H54 (cell line): Measurements from ENCODE around the gene TNNI2.
"Not testable (repeated sequence)": the region's sequence is repeated elsewhere in the genome, so short reads cannot be mapped to it uniquely, and the experiment has no call there.

ENCODE experiments used
- DNase-seq: peaks from one replicate; pipeline ENCODE4 v3.0.0; 2011; ENCODE audit warnings: low spot score, mixed read lengths; ENCODE audit not compliant: insufficient read length
- FAIRE-seq: peaks from 3 replicates; lab custom pipeline; 2011; peaks lifted over from hg19 to GRCh38; lab: Jason Lieb, UNC
- POLR2A ChIP-seq: IDR thresholded peaks from 2 replicates; pipeline ENCODE4 v1.6.1; 2011; ENCODE audit warnings: low read depth, mild to moderate bottlenecking, low read length

TNNI2 gene

GRCh38 chr11:1878137-1879031 lies 39.6 kb downstream of the TNNI2 start:
- DNase-seq (no peak), FAIRE-seq (no peak)
- TF ChIP-seq POLR2A = no peak

- DNase-seq (no peak), FAIRE-seq (no peak)
- no peak for TF ChIP-seq POLR2A
Measured at GRCh38 chr11:1879342-1879940, 40.7 kb downstream of the TNNI2 start.

GRCh38 chr11:1879941-1880720 lies 41.4 kb downstream of the TNNI2 start:
- no peak for TF ChIP-seq POLR2A
- no peak for DNase-seq
- FAIRE-seq = no peak

- no peak for DNase-seq
Measured at GRCh38 chr11:1880746-1881441, 42.1 kb downstream of the TNNI2 start.

GRCh38 chr11:1881442-1882264 lies 42.9 kb downstream of the TNNI2 start:
- no peak for FAIRE-seq
- DNase-seq = no peak
- TF ChIP-seq POLR2A = no peak

More at GRCh38 chr11:1880746-1881441, 42.1 kb downstream of the TNNI2 start:
- no peak for FAIRE-seq
- TF ChIP-seq POLR2A = no peak

- peak; percentile 95 for DNase-seq
- TF ChIP-seq POLR2A = no peak
- FAIRE-seq = no peak
Measured at GRCh38 chr11:1882265-1883238, 43.8 kb downstream of the TNNI2 start.

- FAIRE-seq = no peak
Measured at GRCh38 chr11:1883346-1884302, 44.8 kb downstream of the TNNI2 start.

GRCh38 chr11:1884303-1884700 lies 45.5 kb downstream of the TNNI2 start:
- FAIRE-seq = no peak
- no peak for DNase-seq
- TF ChIP-seq POLR2A = no peak

More at GRCh38 chr11:1883346-1884302, 44.8 kb downstream of the TNNI2 start:
- DNase-seq = no peak
- no peak for TF ChIP-seq POLR2A

- not testable (repeated sequence) for FAIRE-seq, DNase-seq
Measured at GRCh38 chr11:1886551-1886950, 47.8 kb downstream of the TNNI2 start.

GRCh38 chr11:1887451-1888346 lies 48.9 kb downstream of the TNNI2 start:
- DNase-seq = no peak
- no peak for TF ChIP-seq POLR2A
- no peak for FAIRE-seq
